GM20000 (cell line): ENCODE results near the gene LPAR4.
"Not testable (repeated sequence)": the region's sequence is repeated elsewhere in the genome, so short reads cannot be mapped to it uniquely, and the experiment has no call there.

Experiments used
- DNase-seq: peaks from one replicate; pipeline ENCODE4 v3.0.0; 2012; ENCODE audit warnings: low spot score
- CTCF ChIP-seq: IDR thresholded peaks from 2 replicates; pipeline ENCODE4 v1.5.1; 2012; ENCODE audit warnings: mild to moderate bottlenecking, control low read depth; ENCODE audit errors: extremely low read depth, missing control alignments

The LPAR4 gene

GRCh38 chrX:78796916-78797315 is 49.4 kb downstream of the LPAR4 start:
- no peak for DNase-seq

GRCh38 chrX:78800114-78800513 is 52.6 kb downstream of the LPAR4 start:
- DNase-seq: no peak
- no peak for TF ChIP-seq CTCF

More at GRCh38 chrX:78796916-78797315, 49.4 kb downstream of the LPAR4 start:
- TF ChIP-seq CTCF: no peak

GRCh38 chrX:78800694-78801093 is 53.2 kb downstream of the LPAR4 start:
- no peak for DNase-seq
- no peak for TF ChIP-seq CTCF

DNA sequence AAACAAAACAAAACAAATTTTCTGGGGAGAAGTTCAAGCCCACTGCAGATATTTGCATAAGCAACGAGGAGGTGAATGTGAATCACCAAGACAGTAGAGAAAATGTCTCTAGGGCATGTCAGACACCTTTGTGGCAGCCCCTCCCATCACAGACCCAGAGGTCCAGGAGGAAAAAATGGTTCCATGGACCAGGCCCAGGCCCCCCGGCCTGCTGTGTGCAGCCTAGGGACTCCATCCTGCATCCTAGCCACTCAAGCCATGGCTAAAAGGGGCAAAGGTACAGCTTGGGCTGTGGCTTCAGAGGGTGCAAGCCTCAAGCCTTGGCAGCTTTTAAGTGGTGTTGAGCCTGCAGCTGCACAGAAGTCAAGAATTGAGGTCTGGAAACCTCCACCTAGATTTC is 54.0 kb downstream of the LPAR4 start:
- no peak for TF ChIP-seq CTCF
- DNase-seq: no peak

DNA sequence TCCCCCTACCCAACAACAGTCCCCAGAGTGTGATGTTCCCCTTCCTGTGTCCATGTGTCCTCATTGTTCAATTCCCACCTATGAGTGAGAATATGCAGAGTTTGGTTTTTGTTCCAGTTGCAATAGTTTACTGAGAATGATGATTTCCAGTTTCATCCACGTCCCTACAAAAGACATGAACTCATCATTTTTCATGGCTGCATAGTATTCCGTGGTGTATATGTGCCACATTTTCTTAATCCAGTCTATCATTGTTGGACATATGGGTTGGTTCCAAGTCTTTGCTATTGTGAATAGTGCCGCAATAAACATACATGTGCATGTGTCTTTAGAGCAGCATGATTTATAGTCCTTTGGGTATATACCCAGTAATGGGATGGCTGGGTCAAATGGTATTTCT is 55.0 kb downstream of the LPAR4 start:
- not testable (repeated sequence) for DNase-seq
